ENCODE results near the gene PTPRJ.

- TF ChIP-seq CTCF (IDR thresholded peaks at IDR 0.05) (no peak), POLR2A (IDR thresholded peaks at IDR 0.05) (no peak), POLR2AphosphoS5 (IDR thresholded peaks at IDR 0.05; ENCODE audit: insufficient read depth in 1 of 2, low read depth in 1 of 2) (no peak)
Observed at GRCh38 chr11:48164836-48165235, 184.5 kb downstream of the PTPRJ start.

Measured in vagina (tissue), 2 donors.